Dermis microvascular lymphatic vessel endothelial cell (primary cell): ENCODE data around the gene ORM1. TPM values are rescaled to one million over a fixed set of nuclear protein-coding genes. Genes with fewer than 3 reads are reported as not detected.

Source experiments
- total RNA-seq: library from RNA; depleted of rRNA; stranded (reverse); fragments of >200 nt; gene quantifications from 2 replicates; pipeline ENCODE4 v1.2.1, GENCODE V29; 2014

ORM1 gene
- total RNA-seq, 1 donor from 2014 or later = not detected

Other genes with a start within 250 kb of the ORM1 start
- gene AMBP, start 244.8 kb upstream of the ORM1 start, total RNA-seq = not detected in 2 replicates
- gene KIF12, start 223.8 kb upstream of the ORM1 start, total RNA-seq = not detected in 2 replicates
- gene COL27A1, start 167.6 kb upstream of the ORM1 start, total RNA-seq = 1.0 and 1.1 TPM in 2 replicates
- gene ORM2, start 6.8 kb downstream of the ORM1 start, total RNA-seq = not detected in 2 replicates
- gene AKNA, start 64.9 kb downstream of the ORM1 start, total RNA-seq = 0.64 and 0.89 TPM in 2 replicates
- gene WHRN, start 182.4 kb downstream of the ORM1 start, total RNA-seq = 0.13 TPM in 2 replicates